HG02870 (cell line): ENCODE results near the gene GTPBP6.
"Not testable (repeated sequence)": the region's sequence is repeated elsewhere in the genome, so short reads cannot be mapped to it uniquely, and the experiment has no call there.

Experiments
- ATAC-seq: cut with Tn5 transposase; IDR thresholded peaks from one replicate; pipeline ENCODE4 v1.9.1; 2021; ENCODE audit warnings: mild to moderate bottlenecking, moderate library complexity; ENCODE audit not compliant: unreplicated experiment

Gene GTPBP6

GRCh38 chrX:270848-271367 is 47.7 kb downstream of the GTPBP6 start:
- no peak for ATAC-seq

DNA sequence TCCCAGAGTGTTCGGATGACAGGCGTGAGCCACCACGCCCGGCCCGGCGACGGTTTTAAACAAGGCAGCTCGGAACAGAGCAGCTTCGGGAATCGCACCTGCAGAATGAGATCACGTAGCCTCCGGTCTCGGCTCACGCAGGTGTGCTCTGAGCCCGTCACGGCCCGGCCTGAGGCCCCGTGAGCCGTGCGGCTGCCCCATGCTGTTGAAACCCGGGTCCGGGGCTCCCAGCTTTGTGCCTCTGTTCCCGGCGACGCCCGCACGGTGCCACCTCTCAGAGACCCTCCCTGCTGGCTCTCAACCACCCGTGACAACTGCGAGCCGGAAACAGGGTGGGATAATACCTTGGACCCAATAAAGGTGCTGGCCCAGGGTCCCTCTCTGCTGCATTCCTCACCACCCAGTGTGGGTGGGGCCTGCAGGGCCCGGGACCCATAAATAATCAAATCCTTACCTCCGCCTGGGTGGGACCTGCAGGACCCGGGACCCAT is 50.8 kb downstream of the GTPBP6 start:
- no peak for ATAC-seq

DNA sequence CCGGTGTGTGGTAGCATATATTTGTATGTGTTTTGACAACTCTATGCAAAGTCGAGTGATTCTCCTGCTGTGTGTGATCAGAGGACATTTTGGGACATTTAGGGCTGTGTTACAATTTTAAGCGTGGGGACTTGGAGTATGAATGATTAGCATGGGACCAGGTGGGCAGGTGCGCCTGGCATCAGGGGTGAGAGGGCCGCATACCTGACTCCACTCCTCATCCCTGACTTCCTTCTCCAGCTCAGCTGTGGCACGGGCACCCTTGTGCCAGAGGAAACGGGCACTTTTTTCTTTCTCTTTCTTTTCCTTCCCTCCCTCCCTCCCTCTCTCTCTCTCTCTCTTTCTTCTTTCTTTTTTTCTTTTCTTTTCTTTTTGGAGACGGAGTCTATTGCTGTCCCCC is 53.1 kb downstream of the GTPBP6 start:
- no peak for ATAC-seq

GRCh38 chrX:264634-265455 is 53.8 kb downstream of the GTPBP6 start:
- no peak for ATAC-seq

- ATAC-seq, result not testable (repeated sequence)
Observed at GRCh38 chrX:264006-264405, 54.6 kb downstream of the GTPBP6 start.

DNA sequence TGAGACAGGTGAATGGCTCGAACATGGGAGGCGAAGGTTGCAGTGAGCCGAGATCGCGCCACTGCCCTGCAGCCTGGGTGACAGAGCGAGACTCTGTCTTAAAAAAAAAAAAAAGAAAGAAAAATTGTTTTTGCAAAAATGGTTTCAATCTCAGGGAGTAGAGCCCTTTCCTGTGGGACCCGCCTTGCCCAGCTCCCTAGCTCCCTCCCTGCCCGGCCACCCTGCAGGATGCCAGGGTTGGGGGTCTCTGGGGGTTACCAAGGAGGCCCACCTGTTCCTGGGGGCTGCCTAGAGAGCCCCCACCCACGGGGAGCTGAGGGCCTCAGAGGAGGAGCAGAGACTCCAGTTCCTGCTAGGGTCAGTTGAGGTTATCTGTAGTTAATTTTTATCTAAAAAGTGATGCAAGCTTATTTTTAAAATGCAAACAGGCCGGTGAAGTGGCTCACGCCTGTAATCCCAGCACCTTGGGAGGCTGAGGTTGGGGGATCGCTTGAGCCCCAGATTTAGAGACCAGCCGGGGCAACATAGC is 56.2 kb downstream of the GTPBP6 start:
- ATAC-seq, result no peak

GRCh38 chrX:261919-262352 is 56.7 kb downstream of the GTPBP6 start:
- ATAC-seq, result no peak

DNA sequence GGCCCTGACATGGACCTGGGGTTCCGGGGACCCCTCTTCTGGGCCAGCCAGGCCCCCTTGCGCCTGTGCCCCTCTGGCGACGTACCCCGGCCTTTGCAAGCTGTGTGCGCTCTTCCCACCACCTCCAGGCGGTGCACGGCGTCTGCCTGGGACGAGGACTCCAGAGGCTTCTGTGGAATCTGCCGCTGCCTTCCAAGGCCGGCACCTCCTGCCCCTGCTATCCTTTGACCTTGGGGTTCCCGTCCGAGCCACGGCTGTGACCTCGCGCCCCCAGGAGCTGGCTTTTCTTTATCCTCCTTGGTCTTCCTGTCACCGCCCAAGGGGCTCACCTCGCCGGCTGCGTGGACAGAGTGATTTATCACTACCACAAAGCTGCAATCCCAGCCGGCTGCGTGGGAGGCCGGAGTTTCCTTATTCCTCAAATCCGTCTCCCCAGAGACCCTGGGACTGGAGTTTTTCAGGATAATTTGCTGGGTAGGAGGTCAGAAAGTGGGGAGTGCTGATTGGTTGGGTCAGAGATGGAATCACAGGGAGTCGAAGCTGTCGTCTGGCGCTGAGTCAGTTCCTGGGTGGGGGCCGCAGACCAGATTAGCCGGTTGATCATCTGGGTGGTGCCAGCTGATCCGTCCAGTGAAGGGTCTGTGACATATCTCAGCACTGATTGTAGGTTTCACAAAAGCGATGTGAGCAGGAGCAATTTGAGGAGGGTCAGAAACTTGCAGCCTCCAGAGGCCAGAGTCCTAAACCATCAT is 57.3 kb downstream of the GTPBP6 start:
- no peak for ATAC-seq

DNA sequence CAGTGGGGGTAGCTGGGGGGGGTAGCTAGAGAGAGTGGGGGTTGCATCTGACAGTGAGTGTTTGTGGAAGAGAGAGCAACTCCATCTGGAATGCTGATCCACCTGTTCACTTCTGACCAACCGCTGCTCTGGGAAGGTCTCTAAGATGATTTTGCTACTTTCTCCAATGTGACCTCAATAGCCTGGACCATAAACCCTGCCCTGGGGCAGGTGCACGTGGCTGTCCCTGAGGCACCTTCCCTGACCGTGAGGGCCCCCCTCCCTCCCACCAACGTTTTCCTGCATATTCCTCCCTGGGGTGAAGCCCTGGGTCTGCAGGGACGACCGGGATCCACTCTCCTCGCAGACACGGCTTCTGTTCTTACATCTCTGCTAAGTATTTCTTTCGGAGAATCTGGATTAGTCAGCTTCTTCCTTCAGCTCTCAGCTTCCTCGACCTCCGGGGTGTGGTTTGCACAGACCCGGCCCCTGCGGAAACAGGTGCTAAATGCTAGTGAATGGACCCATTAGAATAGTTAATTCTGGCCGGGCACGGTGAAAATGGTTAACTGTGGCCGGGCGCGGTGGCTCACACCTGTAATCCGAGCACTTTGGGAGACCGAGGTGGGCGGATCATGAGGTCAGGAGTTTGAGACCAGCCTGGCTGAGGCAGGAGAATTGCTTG is 58.8 kb downstream of the GTPBP6 start:
- no peak for ATAC-seq

DNA sequence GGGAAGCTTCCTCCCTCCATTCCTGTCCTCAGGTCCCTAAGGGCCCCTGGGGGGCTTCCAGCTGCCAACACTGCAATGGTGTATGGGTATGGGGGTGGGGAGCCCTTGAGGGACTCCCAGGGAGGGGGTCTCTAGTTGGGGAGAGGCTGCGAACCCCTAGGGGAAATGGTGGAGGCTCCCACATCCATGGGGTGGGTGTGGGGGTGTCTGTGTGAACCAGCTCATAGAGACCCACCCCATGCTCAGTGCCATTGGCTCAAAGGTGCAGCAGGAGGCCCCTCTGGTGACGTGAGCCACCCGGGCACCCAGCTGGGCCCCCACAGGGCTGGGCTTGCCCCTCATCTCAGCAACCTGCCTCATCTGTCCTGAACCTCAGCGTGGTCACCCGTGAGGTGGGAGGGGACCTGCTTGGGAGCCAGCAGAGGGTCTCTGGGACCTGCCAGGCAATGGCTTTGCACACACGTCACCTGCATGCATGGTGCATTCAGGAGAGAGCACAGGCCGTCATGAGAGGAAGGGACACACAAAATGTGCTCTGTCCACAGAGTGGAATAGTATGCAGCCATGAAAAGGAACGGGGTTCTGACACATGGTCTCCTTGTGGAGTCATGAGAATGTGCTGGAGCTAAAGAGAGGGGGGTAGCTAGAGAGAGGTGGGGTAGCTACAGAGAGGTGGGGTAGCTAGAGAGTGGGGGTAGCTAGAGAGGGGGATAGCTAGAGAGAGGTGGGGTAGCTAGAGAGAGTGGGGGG is 60.1 kb downstream of the GTPBP6 start:
- ATAC-seq, result no peak

- ATAC-seq, result no peak
Observed at GRCh38 chrX:257681-258289, 60.8 kb downstream of the GTPBP6 start.

DNA sequence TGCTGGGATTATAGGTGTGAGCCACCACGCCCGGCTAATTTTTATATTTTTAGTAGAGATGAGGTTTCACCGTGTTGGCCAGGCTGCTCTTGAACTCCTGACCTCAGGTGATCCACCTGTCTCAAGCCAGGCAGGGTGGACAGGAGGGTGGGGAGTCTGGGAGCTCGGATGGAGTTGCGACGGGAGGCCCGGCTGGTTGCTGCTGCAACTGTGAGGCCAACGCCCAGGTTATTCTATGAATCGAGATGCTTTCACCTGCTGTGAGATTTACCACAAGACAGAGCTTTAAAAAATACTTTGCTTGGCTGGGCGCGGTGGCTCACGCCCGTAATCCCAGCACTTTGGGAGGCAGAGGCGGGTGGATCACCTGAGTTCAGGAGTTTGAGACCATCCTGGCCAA is 61.5 kb downstream of the GTPBP6 start:
- ATAC-seq, result not testable (repeated sequence)

DNA sequence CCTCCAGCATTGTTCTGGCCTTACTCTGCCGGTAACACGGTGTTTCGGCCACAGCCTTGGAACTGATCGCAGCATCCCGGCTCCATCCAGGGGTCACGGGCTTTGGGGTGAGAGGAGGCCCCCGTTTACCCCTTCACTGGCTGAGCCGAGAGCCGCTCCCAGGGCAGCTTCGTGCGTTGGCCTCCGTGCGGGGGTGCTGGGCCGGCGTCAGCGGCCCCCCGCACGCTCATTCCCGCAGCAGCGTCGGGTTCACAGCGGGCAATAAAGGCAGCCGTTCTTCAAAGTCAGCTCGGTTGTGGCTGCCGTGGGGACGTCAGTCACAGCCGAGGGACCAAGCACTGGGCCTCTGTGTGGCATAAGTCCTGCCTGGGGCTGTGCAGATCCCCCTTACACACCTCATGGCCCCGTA is 62.7 kb downstream of the GTPBP6 start:
- ATAC-seq, result no peak
